Posterior cingulate gyrus (tissue), 11 donors: ENCODE results near the gene RNF166.
A peak's percentile ranks its signal among the peaks of the same experiment; 100 is the strongest.

Experiments
- DNase-seq, 10 donors: peaks; one replicate each; pipeline versions ENCODE4 v3.0.0 to v3.0.0-alpha.2; 2020 to 2021; ENCODE audit warnings: mixed read lengths in 3 of 10
- intact Hi-C: fragments of 100-400 bp; cut with DNase I; formaldehyde crosslinking; loops from one replicate; pipeline ENCODE4 v1.15.1; 2023

Gene RNF166

DNA sequence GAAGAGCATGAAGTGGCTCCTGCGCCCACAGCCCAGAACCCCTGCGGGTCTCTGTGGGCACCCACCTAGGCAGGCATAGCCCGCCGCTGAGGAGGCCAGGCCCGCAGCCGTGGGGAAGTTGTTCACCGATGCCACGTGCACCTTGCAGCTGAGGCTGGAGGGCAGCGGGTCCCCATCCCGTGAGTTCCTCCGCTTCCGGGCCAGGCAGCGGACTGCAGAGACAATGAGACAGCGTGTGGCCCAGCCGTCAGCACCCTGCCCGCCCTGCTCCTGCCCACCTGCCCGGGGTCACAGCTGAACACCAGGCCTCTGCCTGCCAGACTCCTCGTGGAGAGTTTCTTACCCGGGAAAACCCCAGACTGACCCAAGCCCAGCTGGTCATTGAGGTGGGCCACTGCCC is 48.8 kb downstream of the RNF166 start:
- intact Hi-C loops, result no loop called here

DNA sequence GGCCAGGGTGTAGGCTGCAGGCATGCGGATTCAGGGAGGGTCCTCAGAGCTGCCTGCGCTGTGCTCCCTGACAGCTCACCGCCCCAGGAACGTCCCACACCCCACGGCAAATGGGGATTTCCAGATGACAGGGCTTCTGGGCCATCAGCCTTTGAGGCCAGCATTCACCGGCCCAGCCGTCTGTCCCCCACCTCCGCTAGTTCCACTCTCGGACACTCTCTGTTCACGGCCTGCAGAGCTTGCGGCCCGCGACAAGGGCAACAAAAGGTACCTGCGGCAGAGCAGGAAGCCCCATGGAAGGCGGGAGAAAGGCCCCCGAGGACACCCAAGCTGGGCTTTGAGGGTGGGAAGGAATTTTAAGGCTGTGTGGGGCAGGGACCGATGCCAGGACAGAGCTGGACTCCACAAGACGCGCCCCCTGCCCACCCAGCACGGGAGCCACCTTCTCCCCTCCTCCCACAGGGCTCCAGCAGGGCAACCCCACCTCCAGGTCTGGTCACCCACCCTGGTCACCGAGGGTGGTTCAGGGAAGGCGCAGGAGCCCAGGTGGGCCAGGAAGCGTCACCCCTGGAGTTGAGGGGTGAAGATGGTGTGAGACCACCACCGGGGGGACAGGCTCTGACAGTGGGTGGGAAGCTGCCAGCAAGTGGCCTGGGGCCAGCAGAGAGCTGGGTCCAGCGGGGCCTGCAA is 49.8 kb downstream of the RNF166 start:
- intact Hi-C loops, result no loop called here
- DNase-seq, result no peak

More for the DNA sequence above, 48.8 kb downstream of the RNF166 start:
- no peak for DNase-seq

DNA sequence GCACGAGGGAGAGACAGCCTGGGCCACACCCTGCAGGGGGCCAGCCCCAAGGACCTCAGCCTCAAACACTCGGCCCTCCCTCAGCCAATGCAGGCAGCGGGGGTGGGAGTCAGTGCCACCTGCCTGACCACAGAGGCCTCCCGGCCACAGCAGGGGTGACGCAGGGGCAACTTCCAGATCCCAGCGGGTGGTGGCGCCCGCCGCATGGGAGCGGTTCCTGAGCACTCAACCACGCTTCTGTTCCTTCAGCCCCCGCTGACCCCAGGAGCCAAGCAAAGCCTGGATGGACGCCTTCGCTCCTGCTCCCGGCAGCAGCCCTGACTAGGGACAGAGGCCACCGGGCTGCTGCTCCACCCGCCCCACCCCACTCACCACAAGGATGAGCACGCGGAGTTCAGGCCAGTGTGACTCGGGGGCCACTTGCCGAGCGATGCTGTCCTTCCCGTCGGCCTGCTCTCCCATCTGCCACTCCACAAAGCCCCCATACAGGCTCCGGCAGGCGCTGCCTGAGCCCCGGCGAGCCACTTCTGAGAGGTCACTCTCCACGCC is 50.4 kb downstream of the RNF166 start:
- intact Hi-C loops, result no loop called here
- DNase-seq, result no peak

DNA sequence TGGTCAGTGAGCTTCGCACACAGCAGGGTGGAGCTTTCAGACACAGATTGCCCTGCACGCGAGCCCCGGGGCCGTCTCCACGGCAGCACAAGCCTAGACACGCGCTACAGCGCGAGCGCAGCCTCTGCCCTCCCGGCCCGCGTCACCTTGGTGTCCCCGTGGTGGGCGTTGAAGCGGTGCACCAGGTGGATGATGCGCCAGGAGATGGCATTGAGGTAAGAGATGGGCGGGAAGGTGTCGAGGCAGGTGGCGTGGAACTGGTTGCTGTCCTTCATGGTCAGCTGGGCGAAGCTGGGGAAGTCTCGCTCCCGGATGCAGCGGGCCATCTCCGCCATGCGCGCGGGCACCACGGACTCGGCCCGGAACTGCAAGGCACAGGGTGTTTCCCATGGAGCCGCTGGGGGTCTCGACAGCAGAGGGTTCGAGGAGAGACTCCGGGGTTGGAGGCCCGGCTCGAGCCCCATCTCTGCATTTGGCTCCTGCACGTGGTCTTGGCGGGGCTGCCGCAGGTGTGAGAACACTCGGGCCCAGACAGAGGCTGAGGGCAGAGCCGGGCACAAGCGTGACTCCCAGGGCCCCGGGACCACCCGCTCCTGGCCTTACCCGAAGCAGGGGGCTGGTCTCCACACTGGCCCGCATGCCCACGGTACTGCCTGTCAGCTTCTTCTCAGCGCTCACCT is 51.0 kb downstream of the RNF166 start:
- DNase-seq, result peak in 1 of 10 donors; percentile 79
- intact Hi-C loops, result no loop called here

DNA sequence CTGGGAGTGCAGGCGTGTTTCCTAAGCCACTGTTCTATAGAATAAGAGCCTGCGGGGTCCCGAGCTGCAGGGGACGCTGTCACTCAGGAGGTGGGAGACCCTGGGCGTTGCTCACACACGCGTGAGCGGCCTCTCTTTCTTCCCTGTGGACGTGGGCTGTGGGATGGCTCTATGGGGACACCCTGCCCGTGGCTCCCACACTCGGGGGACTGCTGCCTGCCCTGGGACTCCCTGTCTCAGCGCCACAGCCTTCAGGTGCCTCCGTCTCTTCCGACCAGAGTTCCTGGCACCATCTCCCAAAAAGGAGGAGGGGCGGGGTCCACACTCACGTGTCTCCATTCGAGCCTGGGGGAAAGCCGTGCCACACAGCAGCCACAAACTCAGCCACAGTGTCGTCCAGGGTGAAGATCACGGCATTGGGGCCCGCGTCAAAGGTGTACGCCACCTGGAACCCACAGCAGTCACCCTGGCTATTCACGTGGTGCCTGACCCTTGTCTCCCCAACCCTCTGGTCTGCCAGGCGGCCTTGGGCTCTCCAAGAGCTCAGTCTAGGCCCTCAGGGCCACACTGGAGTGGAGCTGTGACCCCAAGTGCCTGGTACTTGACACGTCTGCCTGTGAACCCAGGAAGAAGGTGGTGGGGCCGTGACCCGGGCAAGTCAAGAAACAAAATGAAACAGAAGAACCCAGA is 51.7 kb downstream of the RNF166 start:
- intact Hi-C loops, result no loop called here
- DNase-seq, result no peak

DNA sequence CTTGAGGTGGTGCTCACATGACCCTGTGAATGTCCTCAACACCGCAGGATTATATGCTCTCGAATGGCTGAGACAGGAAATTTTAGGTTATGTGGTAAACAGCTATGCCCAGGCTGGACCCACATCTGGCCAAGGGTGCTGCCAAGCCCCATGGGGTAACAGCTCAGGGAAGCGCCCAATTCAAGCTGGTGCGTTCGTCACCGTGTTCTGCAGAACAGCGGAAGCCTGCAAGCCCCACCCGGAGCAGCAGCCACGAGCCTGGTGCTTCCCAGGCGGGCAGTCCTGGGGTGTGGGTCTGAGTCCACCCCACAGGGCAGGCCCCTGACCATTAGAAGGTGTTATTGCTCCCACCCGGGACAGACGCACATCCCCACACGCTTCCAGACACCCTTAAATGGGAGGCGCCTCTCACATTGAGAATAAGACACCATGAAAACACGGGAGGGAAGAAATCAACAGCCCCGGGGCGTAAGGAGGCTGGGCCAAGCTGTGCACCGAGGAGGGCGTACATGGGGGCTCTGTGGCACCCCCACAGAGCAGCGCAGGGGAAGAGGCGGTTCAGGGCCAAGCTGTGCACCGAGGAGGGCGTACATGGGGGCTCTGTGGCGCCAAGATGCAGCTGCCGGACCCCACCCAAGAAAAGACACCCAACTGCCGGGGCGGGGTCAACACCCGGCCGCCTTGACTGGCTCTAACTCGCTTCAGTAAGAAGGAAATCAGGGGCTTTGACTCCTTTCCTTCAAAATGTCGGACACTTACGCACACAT is 52.4 kb downstream of the RNF166 start:
- intact Hi-C loops, result no loop called here
- no peak for DNase-seq

DNA sequence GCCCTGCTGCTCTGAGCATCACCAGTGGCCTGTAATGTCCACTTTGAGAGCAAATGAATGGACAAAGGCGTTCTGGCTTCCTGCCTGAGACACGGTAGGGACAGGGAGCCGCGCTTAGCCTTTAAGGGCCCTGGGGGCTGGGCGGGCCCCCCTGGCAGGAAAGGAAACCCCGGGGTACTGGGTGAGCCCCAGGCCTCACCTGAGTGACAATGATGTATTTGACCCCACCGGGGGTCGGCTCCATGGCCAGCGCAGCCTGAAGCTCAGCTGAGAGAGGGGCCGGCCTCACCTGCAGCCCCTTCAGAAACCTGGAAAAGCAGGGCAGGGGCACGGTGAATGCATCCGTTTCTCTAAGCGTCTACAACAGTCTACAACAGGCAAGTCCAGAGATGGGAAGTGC is 53.1 kb downstream of the RNF166 start:
- no peak for DNase-seq
- intact Hi-C loops, result no loop called here

DNA sequence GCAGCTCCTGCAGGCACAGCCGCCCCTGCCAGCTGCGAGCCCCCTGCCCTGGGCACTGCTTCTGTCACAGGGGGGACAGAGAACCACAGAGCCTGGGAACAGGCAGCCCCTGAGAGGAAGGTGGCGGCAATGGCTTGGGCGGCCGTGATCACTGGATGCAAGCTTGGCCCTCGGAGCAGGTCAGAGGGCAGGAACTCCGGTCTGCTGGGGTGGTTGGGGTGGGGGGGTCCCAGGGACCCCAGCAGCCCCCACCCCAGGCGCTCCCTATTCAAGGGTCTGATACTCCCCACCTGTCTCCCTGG is 53.5 kb downstream of the RNF166 start:
- intact Hi-C loops, result no loop called here
- DNase-seq, result no peak

DNA sequence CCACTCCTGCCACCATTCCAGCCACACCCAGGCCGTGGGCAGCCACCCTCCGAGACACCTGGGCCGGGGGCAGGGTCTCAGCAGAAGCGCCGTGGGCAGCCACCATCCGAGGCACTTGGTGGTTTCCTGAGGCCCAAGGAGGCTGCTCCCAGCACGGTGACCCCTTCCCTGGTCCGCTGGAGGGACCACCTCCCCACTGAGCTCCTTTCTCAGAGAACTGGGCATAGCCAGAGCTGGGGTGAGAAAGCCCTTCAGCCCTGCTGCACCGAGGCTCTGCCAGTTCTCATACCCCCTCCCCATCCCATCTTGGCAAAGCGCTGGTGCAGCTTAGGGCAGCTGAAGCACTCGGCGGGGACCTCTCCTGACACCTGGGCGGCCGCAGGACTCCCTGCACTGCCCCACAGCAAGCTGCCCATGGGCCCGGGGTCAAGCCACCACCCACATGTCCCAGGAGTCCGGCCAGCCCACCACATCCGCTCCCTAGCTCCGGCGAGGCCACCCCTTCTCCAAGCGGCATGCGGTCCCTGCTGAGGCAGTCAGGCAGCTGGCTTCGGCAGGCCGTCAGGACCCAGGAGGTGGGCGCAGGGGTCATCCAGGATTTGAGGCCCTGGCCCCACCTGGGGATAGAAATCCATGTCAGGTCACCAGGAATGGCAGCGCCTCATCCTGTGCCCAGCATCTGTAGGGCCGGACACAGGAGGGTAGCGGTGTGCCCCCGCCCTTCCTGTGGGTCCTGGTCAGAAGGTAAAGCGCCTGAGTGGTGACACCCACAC is 54.0 kb downstream of the RNF166 start:
- DNase-seq, result no peak
- intact Hi-C loops, result no loop called here

DNA sequence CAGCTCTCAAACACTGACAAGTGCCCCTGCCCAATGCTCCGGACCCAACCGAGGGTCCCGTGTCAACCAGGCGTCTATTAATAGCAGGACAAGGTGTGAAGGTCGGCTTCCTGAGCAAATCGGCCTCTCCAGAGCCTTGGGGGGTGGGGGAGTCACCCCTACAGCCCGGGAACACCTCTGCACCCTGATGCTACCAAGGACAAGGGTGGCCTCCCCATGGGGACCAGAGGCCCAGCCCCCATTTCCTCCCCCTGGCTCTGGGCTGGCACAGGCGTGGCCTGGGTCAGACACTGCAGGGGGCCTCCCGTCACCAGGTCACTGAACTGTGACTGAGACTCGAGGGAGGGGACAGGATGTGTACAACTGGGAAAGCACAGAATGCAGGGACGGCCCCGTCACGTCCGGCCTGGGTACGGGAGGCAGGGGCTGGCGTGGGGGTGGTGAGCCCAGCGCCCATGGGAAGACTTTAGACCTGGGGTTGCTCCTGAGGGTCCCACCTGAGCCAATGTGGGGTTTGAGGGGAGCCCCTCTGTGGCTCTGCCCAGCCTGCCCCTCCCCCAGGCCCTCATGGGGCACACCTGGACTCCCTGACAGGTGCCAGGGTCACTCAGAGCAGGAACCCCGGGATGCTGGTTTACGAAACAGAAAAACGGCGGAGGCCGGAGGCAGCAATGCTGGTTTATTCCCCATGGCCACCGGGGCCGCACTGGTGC is 54.8 kb downstream of the RNF166 start:
- intact Hi-C loops, result no loop called here
- DNase-seq, result no peak

DNA sequence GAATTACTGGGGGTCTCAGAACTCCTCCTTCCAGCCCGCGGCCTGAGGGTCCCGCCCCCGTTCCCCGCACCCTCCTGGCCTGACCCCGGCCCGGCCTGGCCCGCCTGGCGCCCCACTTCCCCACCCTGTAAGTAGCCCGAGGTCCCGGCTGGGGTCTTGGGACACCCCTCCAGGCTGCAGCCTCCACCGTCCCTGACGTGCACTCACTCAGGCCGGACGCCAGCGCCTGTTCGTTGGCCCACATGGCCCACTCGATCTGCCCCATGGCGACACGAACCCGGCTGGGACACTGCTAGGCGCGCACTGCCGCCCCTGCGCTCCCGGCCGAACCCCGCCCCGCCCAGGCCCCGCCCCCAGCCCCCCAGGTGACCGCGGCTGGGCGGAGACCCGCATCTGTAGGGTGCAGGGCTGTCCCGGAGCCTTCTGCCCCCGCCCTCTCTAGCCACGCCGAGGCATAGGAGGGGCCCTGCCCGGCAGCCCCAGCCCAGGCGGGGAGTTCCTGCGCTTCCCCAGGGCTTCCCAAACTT is 55.4 kb downstream of the RNF166 start, which contains the start of gene CYBA:
Gene CYBA (minus strand): TSS at position 305 of the 527 bp plus-strand sequence. CDS start 40 bp downstream, at position 265.
- intact Hi-C loops, result no loop called here
- peak in 3 of 10 donors; percentile 26 to 91 (median 43) for DNase-seq

DNA sequence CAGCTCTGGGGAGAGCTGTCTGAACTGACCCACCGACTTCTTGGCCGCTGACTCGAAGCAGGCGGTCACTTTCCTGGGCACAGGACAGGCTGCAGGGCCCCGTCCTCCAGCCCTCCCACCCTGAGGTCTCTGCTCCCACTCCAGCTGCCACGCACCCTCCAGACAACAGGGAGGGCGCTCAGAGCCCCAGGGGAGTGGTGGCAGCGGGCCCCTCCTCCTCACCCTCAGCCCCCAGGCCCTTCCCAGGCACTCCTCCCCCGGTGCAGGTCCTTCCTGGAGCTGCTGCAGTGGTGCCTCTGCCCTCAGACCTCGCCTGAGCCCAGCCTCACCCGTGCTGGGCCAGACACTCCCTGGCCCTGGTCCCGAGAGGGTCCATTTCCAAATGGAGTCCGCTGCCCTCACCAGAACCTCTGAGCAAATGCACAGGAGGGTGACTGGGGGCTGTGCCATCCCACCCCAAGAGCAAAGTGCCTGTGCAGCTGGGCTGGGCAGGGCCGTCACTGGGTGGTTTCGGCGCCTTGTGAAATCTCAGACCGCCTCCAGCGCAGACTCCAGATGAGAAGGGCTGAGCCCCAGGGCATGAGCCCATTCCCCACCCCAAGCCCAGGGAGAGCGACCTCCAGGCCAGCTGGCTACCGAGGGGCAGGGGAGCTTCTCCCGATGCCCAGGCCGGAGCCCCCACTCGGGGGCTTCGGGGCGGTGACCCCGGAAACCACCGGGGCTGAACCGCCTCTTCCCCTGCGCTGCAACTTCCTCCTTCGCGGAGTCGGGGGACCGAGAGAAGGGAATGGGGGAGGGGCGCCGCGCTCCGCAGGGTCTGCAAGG is 56.1 kb downstream of the RNF166 start:
- DNase-seq, result no peak
- intact Hi-C loops, result no loop called here

DNA sequence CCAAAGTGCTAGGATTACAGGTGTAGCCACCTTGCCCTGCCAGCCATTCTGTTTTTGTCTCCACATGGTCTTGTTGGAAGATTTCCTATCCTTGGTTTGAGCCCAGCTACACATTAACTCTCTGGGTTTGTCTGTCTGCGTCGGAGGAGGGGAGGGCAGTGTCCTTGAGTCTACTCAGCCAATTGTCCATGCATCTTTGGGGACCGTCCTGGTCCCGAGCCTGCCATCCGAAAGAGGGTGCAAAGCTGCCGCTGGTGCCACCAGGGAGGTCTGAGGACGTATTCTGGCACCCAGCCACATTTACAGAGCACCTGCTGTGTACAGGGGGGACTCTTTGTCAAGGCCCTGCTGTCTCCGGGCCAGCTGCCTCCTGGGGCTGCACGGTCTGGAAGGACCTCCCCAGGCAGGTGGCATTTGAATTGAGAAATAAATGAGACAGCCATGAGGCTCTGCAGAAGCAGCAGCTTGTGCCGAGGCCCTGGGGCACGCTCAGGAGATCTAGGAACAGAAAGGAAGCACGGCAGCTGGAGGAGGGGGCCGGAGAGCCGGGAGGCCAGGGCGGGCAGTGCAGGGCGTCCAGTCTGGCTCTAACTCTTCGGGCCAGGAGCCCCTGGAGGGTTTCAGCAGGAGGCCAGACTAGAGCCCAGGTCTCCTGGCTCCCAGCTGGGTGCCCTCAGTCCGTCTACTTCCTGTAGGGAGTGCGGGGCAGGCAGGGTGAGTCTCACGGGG is 56.8 kb downstream of the RNF166 start:
- DNase-seq, result no peak
- intact Hi-C loops, result no loop called here

DNA sequence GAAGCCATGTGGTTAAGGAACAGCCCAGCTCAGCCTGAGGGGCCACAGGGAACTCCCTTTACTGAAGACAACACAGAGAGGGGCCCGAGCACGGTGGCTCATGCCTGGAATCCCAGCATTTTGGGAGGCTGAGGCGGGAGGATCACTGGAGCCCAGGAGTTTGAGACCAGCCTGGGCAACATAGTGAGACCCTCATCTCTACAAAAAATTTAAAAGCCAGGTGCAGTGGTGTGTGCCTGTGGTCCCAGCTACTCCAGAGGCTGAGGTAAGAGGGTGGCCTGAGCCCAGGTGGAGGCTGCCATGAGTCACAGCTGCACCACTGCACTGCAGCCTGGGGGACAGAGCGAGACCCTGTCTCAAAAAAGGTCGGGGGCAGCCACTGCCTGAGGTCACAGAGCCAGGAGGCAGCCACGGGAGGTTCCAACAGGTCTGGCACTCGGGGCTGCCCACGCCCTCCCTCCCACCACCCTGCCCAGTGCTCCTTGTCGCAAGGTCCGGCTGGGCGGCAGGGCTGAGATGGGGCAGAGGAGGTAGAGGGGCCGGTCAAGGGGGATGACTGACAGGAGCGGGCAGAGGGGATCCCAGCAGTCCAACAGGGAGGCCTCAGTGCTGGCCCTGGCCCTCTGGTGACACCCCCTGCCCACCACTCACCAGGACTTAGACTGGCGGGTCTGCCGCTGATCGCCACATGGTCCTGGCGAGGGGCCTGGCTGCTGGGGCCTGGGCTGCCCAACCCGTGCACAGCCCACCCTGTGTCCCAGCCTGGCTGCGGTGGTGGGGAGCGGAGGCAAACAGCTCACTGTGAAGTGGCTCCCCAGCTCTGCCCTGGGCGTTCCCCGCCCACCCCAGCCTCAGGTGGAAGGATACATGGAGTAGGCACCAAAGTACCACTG is 58.8 kb downstream of the RNF166 start:
- no peak for DNase-seq
- intact Hi-C loops, result no loop called here
